Heart right ventricle (tissue), 16 donors: ENCODE data around the gene MYO5A. TPM values are rescaled to one million over a fixed set of nuclear protein-coding genes. Genes with fewer than 3 reads are reported as not detected.
A peak's percentile ranks its signal among the peaks of the same experiment; 100 is the strongest.

ENCODE experiments used
- ATAC-seq, 8 donors: fragments of 200-7000 bp; cut with Tn5 transposase; one replicate each; pipeline ENCODE4 v1.9.1; 2020; ENCODE audit warnings: mild to moderate bottlenecking in 8 of 8, moderate library complexity in 8 of 8, moderate number of reproducible peaks in 1 of 8
- DNase-seq, 2 donors: peaks; one replicate each; pipeline ENCODE4 v3.0.0-alpha.2; 2020
- H3K27ac ChIP-seq, 10 donors: fragments of 200-600 bp; sonication (generic) in 2 of 10; one replicate each; pipeline versions ENCODE4 v1.5.0 to v1.8.0; 2020 to 2022; ENCODE audit warnings: mild to moderate bottlenecking in 3 of 10
- H3K27me3 ChIP-seq, 7 donors: fragments of 200-600 bp; one replicate each; pipeline ENCODE4 v1.8.0; 2021 to 2022; ENCODE audit warnings: mild to moderate bottlenecking in 2 of 7
- H3K36me3 ChIP-seq, 9 donors: fragments of 200-600 bp; sonication (generic) in 1 of 9; one replicate each; pipeline versions ENCODE4 v1.5.0 to v1.8.0; 2020 to 2022; ENCODE audit warnings: mild to moderate bottlenecking in 2 of 9
- H3K4me1 ChIP-seq, 9 donors: fragments of 200-600 bp; sonication (generic) in 1 of 9; one replicate each; pipeline versions ENCODE4 v1.5.0 to v1.8.0; 2020 to 2022; ENCODE audit warnings: mild to moderate bottlenecking in 4 of 9
- H3K4me3 ChIP-seq, 10 donors: fragments of 200-600 bp; sonication (generic) in 2 of 10; one replicate each; pipeline versions ENCODE4 v1.5.0 to v1.8.0; 2020 to 2022; ENCODE audit warnings: mild to moderate bottlenecking in 7 of 10, moderate library complexity in 2 of 10
- H3K9me3 ChIP-seq, 11 donors: fragments of 200-600 bp in 10 of 11; sonication (generic) in 2 of 11; one replicate each; pipeline versions ENCODE4 v1.5.0 to v1.8.0; 2013 to 2022; ENCODE audit warnings: mild to moderate bottlenecking in 2 of 11, control low read depth in 1 of 11, moderate library complexity in 1 of 11
- CTCF ChIP-seq, 9 donors: fragments of 200-600 bp; sonication (generic) in 2 of 9; IDR thresholded peaks; one replicate each; pipeline versions ENCODE4 v1.5.0 to v1.8.0; 2021 to 2022; ENCODE audit warnings: antibody characterized with exemption in 9 of 9, mild to moderate bottlenecking in 5 of 9, moderate library complexity in 1 of 9
- WGBS, 2 donors: extraction: QIAGEN DNeasy Blood & Tissue Kit; methylation state at CpG; one replicate each; pipeline ENCODE4 v1.1.7; 2013; ENCODE audit warnings: inconsistent platforms in 1 of 2; 5-methylcytosine and 5-hydroxymethylcytosine counted together
- intact Hi-C, 10 donors: fragments of 100-400 bp; cut with DNase I; formaldehyde crosslinking; loops; one replicate each; pipeline versions ENCODE4 v1.11.1 to v1.14.2; 2022
- polyA plus RNA-seq, 2 donors: library from polyadenylated mRNA; stranded (reverse); fragments of 200-250 nt; gene quantifications; one replicate each; pipeline ENCODE4 v1.2.3, GENCODE V29; 2013
- total RNA-seq, 10 donors: library from RNA; stranded (reverse); fragmentation: NEBNext Ultra II Directional in 3 of 10; extraction: Animal tissue kit (Norgen Biotek cat#: 25700) in 3 of 10; gene quantifications; one replicate each; pipeline versions ENCODE4 v1.2.1 to v1.2.4, GENCODE V29; 2021 to 2023
- donor health status: Arrhythmogenic right ventricular cardiomyopathy.
- donor health status: ischemic (EF 13 %, LVEDD 7.1; RV severe dilation, severe dysfunction).
- donor health status: healthy with polysubstance abuse.
- donor health status: DM: no; HTN: yes; CAD: no.
- donor health status: DM: no; HTN: no; CAD: no.
- donor health status: ischemic (EF 25% LVEDD 6.9; RV normal size, moderate dysfunction).
- donor health status: ischemic (EF 25% LVEDD 5.7; RV mildly dilated, moderate dysfunction).
- donor health status: healthy.
- donor health status: DM: yes; HTN: yes; CAD: no.
- donor health status: Ischemic cardiomyopathy.
- donor health status: ischemic (EF 35%, LVEDD 5.7; RV mildly dilated, moderate dysfunction).
- donor health status: nonischemic (EF 11% LVEDD 7.7; RV severe dilation, severe dysfunction).
- donor health status: DM: yes; HTN: yes; CAD: no.
- donor health status: PGD.
- donor health status: ischemic (EF 29% LVEDD 5.4; RV normal size, mild dysfunction).
- donor health status: nonischemic (EF 23%, LVEDD 6.1; RV moderate dilation, normal function).

Gene MYO5A
- total and polyA plus RNA-seq, 12 donors: 3.1 to 15.7 (median 6.3) TPM

GRCh38 chr15:52361975-52362494, 166.6 kb downstream of the MYO5A start:
- peaks cover 0 to 93% (median 0%) of the 10 kb centered on the region in 9 donors for H3K36me3 ChIP-seq
- no peak for TF ChIP-seq CTCF (IDR thresholded peaks at IDR 0.05)
- peak overlapping the region in 3 of 10 donors; percentile 19 to 41 (median 22) for H3K27ac ChIP-seq
- no peaks in the 10 kb centered on the region for H3K9me3 ChIP-seq
- DNase-seq: no peak
- 76 to 87% methylated on average over 4 of the region's 4 CpGs for WGBS, 2 donors
- H3K27me3 ChIP-seq: no peaks in the 10 kb centered on the region
- intact Hi-C loops: no loop called here
- H3K4me3 ChIP-seq: no peak overlapping the region
- peak in 2 of 8 donors; percentile 49 to 50 for ATAC-seq
- H3K4me1 ChIP-seq: peaks cover 0 to 23% (median 0%) of the 10 kb centered on the region in 9 donors

DNA sequence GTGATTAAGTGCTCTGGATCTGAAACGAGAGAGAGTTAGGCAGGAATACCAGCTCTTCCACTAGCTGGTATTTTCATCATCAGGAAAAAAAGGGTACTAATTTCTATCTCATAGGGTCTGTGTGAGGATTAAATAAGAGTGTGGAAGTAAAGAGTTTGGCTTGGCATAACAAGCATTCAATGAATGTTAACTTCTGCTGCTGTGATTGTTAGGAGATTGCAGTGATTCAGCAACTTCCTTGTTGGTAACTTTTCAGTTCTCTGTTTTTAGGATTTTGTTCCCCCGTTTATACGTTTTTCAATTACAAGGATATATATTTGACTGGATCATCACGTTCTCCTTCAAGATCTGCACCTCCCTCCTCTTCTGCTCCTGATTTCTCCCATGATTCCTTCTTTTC, 167.2 kb downstream of the MYO5A start:
- Histone ChIP-seq H3K4me3 (no peak overlapping the region), H3K36me3 (peaks cover 0 to 91% (median 0%) of the 10 kb centered on the region in 9 donors), H3K27me3 (no peaks in the 10 kb centered on the region), H3K27ac (peak overlapping the region in 2 of 10 donors; percentile 22 to 41), H3K4me1 (peaks cover 0 to 23% (median 0%) of the 10 kb centered on the region in 9 donors), H3K9me3 (no peaks in the 10 kb centered on the region)
- DNase-seq (no peak), ATAC-seq (no peak)
- TF ChIP-seq CTCF (IDR thresholded peaks at IDR 0.05): no peak
- 74 to 85% methylated on average over 4 of the region's 4 CpGs for WGBS, 2 donors
- intact Hi-C loops: no loop called here

GRCh38 chr15:52360229-52361203, 168.2 kb downstream of the MYO5A start:
- Histone ChIP-seq H3K4me1 (peaks cover 0 to 23% (median 0%) of the 10 kb centered on the region in 9 donors), H3K4me3 (no peak overlapping the region), H3K27ac (no peak overlapping the region), H3K36me3 (peaks cover 0 to 84% (median 0%) of the 10 kb centered on the region in 9 donors), H3K9me3 (no peaks in the 10 kb centered on the region), H3K27me3 (no peaks in the 10 kb centered on the region)
- no peak for TF ChIP-seq CTCF (IDR thresholded peaks at IDR 0.05)
- 73 to 85% methylated on average over 9 of the region's 9 CpGs for WGBS, 2 donors
- ATAC-seq: peak in 1 of 8 donors; percentile 29
- no peak for DNase-seq
- intact Hi-C loops: no loop called here

DNA sequence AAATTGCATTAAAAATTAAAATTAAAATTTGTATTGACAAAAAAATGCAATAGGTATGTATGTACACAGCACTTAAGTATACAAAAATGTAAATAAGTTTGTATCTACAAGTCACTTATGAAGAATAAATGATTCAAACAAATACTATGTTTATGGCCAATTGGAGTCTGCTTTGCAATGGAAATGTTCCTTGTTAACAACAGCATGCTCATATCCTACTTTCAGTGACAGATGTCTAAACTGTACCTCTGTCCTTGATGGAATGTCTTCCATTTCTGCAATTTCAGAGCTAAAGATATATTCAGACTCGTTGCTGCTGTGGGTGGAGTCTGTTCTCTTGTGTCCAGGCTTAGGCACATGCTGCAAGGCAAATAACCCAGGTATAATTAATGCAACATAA, 169.0 kb downstream of the MYO5A start:
- H3K9me3 ChIP-seq: no peaks in the 10 kb centered on the region
- H3K27ac ChIP-seq: no peak overlapping the region
- intact Hi-C loops: no loop called here
- no peak for TF ChIP-seq CTCF (IDR thresholded peaks at IDR 0.05)
- DNase-seq: no peak
- H3K36me3 ChIP-seq: peaks cover 0 to 80% (median 0%) of the 10 kb centered on the region in 9 donors
- H3K27me3 ChIP-seq: no peaks in the 10 kb centered on the region
- WGBS, 2 donors: 44 to 50% methylated on average over 1 of the region's 1 CpG
- ATAC-seq: no peak
- no peak overlapping the region for H3K4me3 ChIP-seq
- H3K4me1 ChIP-seq: peaks cover 0 to 23% (median 0%) of the 10 kb centered on the region in 9 donors
